ENCODE data around the gene ARID5B. TPM values are rescaled to one million over a fixed set of nuclear protein-coding genes. Genes with fewer than 3 reads are reported as not detected.
"Not testable (repeated sequence)": the region's sequence is repeated elsewhere in the genome, so short reads cannot be mapped to it uniquely, and the experiment has no call there.

The ARID5B gene
- total and polyA plus RNA-seq, 2 donors (not counting 1 experiment from before 2014, with no cell fraction given): 118 to 145 TPM

- no peaks in the 10 kb centered on the region for H3K9me3 ChIP-seq (ENCODE audit: control insufficient read depth, insufficient read depth, low read depth, low read length)
- H3K36me3 ChIP-seq (ENCODE audit: control insufficient read depth, insufficient read depth, low read length): peaks cover 2% of the 10 kb centered on the region
- no peak for TF ChIP-seq EZH2 (IDR thresholded peaks at IDR 0.05; ENCODE audit: low read length, missing control alignments)
- TF ChIP-seq, protein P1, sequence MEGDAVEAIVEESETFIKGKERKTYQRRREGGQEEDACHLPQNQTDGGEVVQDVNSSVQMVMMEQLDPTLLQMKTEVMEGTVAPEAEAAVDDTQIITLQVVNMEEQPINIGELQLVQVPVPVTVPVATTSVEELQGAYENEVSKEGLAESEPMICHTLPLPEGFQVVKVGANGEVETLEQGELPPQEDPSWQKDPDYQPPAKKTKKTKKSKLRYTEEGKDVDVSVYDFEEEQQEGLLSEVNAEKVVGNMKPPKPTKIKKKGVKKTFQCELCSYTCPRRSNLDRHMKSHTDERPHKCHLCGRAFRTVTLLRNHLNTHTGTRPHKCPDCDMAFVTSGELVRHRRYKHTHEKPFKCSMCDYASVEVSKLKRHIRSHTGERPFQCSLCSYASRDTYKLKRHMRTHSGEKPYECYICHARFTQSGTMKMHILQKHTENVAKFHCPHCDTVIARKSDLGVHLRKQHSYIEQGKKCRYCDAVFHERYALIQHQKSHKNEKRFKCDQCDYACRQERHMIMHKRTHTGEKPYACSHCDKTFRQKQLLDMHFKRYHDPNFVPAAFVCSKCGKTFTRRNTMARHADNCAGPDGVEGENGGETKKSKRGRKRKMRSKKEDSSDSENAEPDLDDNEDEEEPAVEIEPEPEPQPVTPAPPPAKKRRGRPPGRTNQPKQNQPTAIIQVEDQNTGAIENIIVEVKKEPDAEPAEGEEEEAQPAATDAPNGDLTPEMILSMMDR (conservative IDR thresholded peaks at IDR 0.05 in 1 of 2, IDR thresholded peaks at IDR 0.05 in 1 of 2; ENCODE audit: low read depth in 1 of 2, low read length in 2 of 2): no peak
- no peak overlapping the region for H3K9ac ChIP-seq (ENCODE audit: insufficient read depth, low read length)
- H3K4me3 ChIP-seq (replicated peaks in 1 of 4; ENCODE audit: control extremely low read depth in 1 of 4, insufficient read depth in 1 of 4, low read depth in 3 of 4, low read length in 4 of 4): no peak overlapping the region
- H3K27me3 ChIP-seq (ENCODE audit: control insufficient read depth, insufficient read depth, low read length): no peaks in the 10 kb centered on the region
- peak in 1 of 2 donors; percentile 46 for DNase-seq (ENCODE audit: low read depth in 2 of 2)
- H3K4me2 ChIP-seq (ENCODE audit: extremely low read depth, insufficient read depth, low read length): no peak overlapping the region
- H3K27ac ChIP-seq (ENCODE audit: insufficient read depth, low read length): peak overlapping the region; percentile 34
- peaks cover 18% of the 10 kb centered on the region for H3K4me1 ChIP-seq (ENCODE audit: control insufficient read depth, extremely low read depth, insufficient read depth, low read length)
- H4K20me1 ChIP-seq (ENCODE audit: control insufficient read depth, extremely low read depth, insufficient read depth, low read length): no peaks in the 10 kb centered on the region
- peaks cover 38% of the 10 kb centered on the region for H3K79me2 ChIP-seq (ENCODE audit: control insufficient read depth, insufficient read depth, low read length)
- no peak overlapping the region for H2AFZ ChIP-seq (ENCODE audit: low read length)
These were observed 126.5 kb downstream of the ARID5B start for GRCh38 chr10:62027841-62028501.

DNA sequence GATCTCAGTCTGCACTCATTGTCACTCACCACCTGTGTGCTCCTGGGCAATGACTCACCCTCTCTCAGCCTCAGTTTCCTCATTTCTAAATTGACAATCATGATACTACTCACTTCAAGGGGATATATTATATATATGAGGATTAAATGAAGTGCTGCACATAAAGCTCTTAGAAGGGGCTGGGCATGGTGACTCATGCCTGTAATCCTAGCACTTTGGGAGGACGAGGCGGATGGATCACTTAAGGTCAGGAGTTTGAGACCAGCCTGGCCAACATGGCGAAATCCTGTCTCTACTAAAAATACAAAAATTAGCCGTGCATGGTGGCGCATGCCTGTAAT is 127.0 kb downstream of the ARID5B start:
- H4K20me1 ChIP-seq (ENCODE audit: control insufficient read depth, extremely low read depth, insufficient read depth, low read length); H3K9me3 ChIP-seq (ENCODE audit: control insufficient read depth, insufficient read depth, low read depth, low read length); H3K9ac ChIP-seq (ENCODE audit: insufficient read depth, low read length); H3K36me3 ChIP-seq (ENCODE audit: control insufficient read depth, insufficient read depth, low read length); DNase-seq (ENCODE audit: low read depth in 2 of 2); H2AFZ ChIP-seq (ENCODE audit: low read length); H3K4me2 ChIP-seq (ENCODE audit: extremely low read depth, insufficient read depth, low read length); H3K27me3 ChIP-seq (ENCODE audit: control insufficient read depth, insufficient read depth, low read length); H3K4me3 ChIP-seq (replicated peaks in 1 of 4; ENCODE audit: control extremely low read depth in 1 of 4, insufficient read depth in 1 of 4, low read depth in 3 of 4, low read length in 4 of 4): not testable (repeated sequence)
- H3K27ac ChIP-seq (ENCODE audit: insufficient read depth, low read length): peak overlapping the region; percentile 30
- peaks cover 37% of the 10 kb centered on the region for H3K79me2 ChIP-seq (ENCODE audit: control insufficient read depth, insufficient read depth, low read length)
- peaks cover 18% of the 10 kb centered on the region for H3K4me1 ChIP-seq (ENCODE audit: control insufficient read depth, extremely low read depth, insufficient read depth, low read length)

- no peak for TF ChIP-seq EZH2 (IDR thresholded peaks at IDR 0.05; ENCODE audit: low read length, missing control alignments)
- TF ChIP-seq, protein P1 (conservative IDR thresholded peaks at IDR 0.05 in 1 of 2, IDR thresholded peaks at IDR 0.05 in 1 of 2; ENCODE audit: low read depth in 1 of 2, low read length in 2 of 2): no peak
- Histone ChIP-seq H3K4me1 (ENCODE audit: control insufficient read depth, extremely low read depth, insufficient read depth, low read length) (peaks cover 18% of the 10 kb centered on the region), H3K9ac (ENCODE audit: insufficient read depth, low read length) (no peak overlapping the region), H3K9me3 (ENCODE audit: control insufficient read depth, insufficient read depth, low read depth, low read length) (no peaks in the 10 kb centered on the region), H3K36me3 (ENCODE audit: control insufficient read depth, insufficient read depth, low read length) (peaks cover 2% of the 10 kb centered on the region), H3K4me2 (ENCODE audit: extremely low read depth, insufficient read depth, low read length) (no peak overlapping the region), H2AFZ (ENCODE audit: low read length) (no peak overlapping the region), H3K27ac (ENCODE audit: insufficient read depth, low read length) (no peak overlapping the region), H3K27me3 (ENCODE audit: control insufficient read depth, insufficient read depth, low read length) (no peaks in the 10 kb centered on the region), H3K4me3 (replicated peaks in 1 of 4; ENCODE audit: control extremely low read depth in 1 of 4, insufficient read depth in 1 of 4, low read depth in 3 of 4, low read length in 4 of 4) (no peak overlapping the region), H4K20me1 (ENCODE audit: control insufficient read depth, extremely low read depth, insufficient read depth, low read length) (no peaks in the 10 kb centered on the region), H3K79me2 (ENCODE audit: control insufficient read depth, insufficient read depth, low read length) (peaks cover 39% of the 10 kb centered on the region)
- DNase-seq (ENCODE audit: low read depth in 2 of 2): no peak
These were observed 127.9 kb downstream of the ARID5B start for GRCh38 chr10:62029401-62029800.

All from fibroblast of lung (primary cell).